T follicular helper cell (primary cell): ENCODE results near the gene COL27A1.

Experiments used
- DNase-seq: peaks from one replicate; pipeline ENCODE4 v3.0.0-alpha.2; 2020; ENCODE audit warnings: low read depth

Gene COL27A1

DNA sequence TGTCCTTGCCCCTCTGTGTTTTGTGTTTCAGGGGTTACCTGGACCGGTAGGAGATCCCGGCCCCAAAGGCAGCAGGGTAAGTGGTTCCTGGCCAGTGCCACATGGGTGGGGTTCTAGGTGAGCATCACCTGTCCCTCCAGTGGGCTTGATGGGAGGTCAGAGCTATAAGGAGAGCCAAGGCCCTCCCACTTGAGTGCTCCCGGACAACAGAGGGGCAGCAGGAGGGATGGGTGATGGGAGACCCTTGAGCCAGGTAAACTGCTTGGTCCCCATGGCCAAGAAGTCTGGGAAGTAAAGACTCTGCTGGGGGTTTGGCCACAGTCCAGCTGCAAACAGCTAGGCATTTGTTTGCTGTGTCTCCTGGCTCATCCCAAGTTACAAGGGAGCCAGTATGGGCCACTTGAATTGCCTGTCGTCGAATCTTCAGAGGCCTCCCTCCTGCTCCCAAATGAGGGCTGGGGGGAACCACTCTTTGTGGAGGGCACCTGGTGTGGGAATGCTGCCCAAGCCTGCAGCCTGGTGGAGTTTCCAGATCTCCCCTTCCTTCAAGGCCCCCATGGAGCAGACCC, 51.0 kb downstream of the COL27A1 start:
- DNase-seq: no peak

DNA sequence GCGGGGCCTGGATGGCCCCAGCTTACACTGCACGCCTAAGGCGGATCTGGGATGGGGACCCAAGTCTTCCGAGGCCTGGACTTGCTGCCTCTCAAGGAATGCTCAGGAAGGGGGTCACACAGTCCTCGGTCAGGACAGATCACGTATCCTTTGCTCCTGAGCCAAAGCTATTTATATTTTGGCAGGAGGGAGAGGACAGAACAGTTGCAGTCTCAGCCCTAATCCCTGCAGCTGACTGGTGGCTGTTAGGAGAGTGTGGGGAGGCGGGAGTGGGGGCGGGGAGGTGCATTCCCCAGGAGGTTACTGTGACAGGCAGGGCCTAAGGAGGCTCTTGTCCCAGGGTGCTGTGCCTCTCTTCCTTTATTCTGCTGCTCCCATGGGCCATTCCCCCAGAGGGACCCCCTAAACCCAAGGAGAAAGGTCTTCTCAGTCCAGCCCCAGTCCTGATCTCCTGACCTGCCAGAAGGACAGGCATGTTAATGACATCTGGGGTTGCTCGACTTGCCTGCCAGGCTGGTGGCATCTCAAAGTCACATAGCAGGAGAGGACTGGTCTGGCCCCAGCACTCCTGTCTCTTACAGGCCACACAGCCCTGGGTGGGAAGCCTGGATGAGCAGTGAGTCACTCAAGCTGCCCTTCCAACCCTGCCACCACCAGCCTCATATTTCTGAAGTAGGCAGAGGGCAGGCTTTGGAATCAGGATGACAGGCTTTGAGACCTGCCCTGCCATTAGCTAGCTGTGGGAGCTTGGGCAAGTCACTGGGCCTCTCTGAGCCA, 51.9 kb downstream of the COL27A1 start:
- DNase-seq: no peak

DNA sequence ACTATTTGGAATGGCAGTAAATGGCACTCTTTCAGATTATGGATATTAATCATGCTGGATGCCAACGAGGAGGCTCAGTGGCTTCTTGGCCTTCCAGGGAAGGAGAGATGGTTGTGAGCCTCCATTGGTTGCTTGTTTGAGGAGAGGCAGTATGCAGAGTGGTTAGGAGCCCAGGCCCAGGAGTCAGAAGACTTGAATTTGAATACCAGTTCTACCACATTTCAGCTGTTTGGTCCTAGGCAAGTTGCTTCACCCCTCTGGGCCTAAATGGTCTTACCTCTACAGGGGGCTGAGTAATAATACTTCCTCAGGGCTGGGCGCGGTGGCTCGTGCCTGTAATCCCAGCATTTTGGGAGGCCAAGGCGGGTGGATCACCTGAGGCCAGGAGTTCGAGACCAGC, 52.5 kb downstream of the COL27A1 start:
- no peak for DNase-seq

DNA sequence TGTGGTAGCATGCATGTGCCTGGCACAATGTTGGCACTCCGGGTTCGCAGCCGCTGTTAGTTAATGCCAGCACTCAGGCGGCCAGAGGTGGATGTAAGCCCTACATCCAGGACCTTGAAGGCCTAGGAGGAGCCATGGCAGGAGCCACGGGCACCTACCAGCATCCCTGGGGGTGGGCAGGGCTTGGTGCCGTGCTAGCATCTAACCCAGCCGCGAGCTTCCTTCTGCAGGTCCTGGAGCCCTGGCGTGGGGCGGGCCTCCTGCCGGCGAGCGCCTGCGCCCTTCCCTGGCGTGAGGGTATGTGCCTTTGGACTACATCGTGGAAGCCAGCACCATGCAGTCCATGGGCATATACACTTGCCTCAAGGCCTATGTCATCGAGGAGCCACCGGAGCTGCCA, 53.8 kb downstream of the COL27A1 start:
- no peak for DNase-seq

DNA sequence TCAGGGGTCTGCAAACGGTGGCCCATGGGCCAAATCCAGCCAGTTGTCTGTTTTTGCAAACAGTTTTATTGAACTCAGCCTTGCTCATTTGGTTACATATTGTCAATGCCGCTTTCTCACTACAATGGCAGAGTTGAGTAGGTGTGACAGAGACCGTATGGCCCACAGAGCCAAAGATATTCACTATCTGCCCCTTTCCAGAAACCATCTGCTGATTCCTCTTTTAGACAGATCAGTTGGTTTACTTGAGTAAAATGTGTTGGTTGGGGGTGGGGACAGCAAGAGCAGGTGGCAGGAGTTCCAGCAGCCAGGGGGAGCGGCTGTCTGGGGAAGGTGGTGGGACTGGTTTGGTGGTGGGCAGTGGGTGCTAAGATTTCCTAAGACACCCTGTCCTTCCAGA, 54.8 kb downstream of the COL27A1 start:
- no peak for DNase-seq

DNA sequence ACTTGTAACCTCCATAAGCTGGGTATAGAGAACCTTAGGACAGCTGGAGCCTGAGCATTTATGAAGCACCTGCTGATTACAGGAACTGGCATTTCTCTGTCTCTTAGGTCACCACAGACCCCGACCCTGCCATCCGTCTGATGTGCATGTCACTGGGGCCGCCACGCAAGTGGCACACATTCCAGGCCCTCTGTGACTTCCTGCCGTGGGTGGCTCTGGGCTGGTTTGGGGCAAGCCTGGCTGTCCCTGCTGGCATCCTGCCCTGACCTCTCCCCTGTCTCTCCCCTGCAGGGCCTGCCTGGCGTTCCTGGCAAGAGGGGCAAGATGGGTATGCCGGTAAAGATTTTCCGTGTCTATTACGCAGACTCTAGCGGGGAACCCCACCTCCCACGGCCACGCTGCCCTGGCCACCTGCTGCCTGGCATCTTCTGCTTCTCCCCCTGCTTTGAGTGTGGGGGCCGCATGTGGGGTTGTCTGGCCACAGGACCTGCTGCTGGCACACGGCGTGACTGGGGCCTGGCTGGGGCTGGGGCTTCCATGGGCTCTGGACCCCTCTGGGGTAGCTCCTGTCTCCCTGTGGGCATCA, 55.4 kb downstream of the COL27A1 start:
- DNase-seq: no peak

DNA sequence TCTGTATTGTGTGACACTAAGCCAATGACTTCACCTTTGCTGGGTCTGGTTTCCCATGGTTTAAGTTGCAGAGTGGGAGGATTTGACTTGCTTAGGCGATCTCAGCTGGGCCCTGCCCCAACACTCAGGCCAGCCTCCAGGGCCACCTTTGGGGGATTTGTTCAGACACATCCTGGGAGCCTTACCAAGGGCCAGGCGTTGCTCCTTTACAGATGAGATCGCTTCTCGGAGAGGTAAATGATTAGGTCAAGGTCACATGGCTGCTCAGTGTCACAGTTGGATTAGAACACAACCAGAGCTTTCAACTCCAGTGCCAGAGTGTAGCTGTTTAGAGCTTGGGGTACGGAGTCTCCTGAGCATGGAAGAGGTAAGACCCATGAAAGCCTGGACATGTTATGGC, 57.5 kb downstream of the COL27A1 start:
- DNase-seq: no peak

DNA sequence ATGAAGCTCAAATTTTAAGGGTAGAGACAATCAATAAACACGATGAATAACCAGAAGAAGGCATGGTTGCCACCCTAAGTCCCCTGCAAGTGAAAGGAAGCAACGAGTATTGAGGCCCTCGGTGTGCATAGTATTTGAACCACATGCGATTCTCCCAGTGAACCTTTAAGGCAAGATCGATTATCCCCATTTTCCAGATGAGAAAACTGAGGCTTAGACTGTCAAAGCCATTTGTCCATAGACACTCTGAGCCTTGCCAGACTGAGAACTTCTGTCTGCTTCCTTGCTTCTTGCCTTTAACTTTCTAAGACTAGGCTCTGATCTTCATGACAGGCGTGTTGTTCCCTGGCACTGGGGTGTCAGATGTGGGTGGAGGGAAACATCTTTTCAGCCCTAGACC, 58.2 kb downstream of the COL27A1 start:
- DNase-seq: no peak

DNA sequence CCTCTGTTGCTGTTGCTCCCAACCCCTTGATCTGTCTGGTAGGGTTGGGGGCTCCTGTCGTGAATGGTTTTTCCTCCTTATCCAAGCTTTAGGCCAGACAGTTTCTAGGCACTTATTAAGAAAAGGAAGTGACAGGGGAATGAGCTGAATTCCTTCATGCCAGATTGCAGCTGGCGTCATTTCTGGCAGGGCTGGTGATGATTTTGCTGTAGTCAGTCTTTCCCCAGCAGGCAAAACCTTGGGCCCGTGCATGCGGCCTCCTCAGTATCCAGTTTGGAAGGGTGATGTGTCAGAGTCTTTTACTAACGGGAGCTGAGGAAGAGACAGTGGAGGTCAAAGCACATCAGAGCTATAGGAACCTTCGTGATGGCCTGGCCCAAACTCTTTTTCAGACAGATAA, 58.8 kb downstream of the COL27A1 start:
- DNase-seq: no peak

DNA sequence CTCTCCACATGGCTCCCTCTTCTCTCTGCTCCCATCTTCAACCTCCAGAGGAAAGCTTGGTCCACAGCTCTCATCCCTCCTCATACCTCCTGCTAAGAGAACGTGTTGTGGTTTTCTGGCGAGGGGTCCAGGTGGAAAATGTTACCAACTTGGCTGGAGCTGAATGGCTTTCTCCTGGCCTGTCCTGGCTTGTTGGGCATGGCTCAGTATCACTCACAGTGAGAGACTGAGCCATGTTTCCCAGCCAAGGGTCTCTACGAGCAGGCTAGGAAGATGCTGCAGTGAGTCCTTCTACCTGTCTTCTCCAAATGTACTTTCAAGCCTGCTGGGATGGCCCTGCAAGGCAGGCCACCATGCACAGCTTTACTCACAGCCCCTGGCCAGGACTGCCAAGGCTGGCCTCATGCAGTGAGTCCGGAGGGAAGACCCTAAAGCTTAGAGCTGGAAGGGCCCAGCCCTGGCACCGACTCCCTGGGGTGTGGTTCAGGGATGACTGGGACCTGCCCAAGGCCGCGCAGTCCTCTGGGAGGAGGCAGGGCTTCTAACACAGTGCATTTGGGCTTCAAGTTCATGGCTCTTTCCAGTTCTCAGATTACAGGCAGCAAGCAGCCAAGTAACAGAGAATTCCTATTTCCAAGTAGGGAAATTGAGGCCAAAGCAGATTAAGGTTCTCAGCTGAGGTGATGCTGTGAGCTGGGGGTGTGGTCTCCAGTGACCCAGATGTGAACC, 59.5 kb downstream of the COL27A1 start:
- no peak for DNase-seq

DNA sequence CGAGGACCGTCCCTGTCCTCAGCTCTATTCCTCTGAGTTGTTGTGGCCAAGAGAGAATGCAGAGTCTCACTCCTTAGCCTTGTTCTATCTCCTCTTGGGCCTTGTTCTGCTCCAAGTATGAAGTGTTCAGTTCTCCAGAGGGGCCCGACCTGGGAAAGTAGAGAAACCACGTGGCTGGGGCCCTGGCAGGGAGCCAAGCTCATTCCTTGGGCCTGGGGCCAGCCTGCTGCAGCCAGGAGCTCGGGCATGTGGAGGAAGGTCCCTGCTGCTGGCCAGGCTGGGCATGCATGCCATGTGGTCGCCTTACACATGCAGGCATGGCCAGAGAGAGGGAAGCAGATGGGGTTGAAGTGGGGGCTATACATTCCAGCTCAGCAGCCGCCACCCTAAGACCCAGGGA, 60.7 kb downstream of the COL27A1 start:
- no peak for DNase-seq

DNA sequence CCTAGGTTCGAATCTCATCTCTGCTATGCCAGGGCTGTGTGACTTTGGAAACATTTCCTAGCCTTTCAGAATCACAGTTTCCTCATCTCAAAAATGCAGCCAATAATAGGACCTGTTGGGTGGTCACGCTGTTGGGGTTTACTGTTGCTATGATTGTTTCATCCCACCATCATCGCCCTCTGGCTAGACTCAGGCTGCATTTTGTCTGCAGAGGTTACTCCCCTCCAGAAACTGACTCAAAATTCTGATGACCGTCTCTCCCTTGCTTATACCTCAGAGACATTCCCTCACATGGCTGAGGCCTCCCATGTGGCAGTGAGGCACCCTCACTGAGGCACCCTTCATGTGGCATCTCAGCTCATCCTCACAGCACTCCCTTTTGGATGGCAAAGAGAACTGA, 61.6 kb downstream of the COL27A1 start:
- DNase-seq: no peak

DNA sequence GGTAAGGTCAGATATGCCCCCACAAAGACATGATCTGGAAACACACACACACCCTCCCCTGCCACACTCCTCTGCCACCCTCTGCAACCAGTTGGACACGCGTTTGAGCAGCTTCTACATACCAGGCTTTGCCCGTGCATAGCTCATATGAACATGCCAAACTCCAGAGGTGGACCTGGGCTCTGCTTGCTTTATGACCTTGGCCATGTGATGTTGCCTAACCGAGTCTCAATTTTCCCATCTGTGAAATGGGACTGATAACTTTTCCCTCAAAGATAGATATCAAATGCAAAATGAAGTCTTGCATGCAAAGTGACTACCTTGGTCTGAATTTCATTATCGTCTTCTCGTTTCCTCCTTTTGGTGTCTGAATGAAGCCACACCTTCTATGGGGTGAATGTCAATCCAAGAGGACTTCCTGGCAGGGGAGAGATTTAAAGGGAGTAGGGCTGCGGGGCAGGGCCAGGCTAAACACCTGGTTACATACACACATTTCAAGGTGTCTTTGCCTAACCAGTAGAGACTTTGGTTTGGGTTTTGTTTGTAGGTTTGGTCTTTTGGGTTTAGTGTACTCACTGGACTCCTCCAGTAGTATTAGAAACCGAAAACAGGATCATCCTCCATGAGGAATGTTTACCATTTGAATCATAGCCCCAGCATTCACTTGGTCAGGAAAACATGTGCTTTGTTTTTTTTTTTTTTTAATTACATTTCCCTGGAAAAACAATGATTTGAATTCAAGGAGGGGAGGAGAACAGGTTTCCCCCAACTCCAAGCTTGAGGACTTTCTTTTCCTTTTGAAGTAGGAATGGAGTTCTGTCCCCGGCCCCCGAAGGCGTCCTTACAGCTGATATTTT, 63.2 kb downstream of the COL27A1 start:
- DNase-seq: no peak

DNA sequence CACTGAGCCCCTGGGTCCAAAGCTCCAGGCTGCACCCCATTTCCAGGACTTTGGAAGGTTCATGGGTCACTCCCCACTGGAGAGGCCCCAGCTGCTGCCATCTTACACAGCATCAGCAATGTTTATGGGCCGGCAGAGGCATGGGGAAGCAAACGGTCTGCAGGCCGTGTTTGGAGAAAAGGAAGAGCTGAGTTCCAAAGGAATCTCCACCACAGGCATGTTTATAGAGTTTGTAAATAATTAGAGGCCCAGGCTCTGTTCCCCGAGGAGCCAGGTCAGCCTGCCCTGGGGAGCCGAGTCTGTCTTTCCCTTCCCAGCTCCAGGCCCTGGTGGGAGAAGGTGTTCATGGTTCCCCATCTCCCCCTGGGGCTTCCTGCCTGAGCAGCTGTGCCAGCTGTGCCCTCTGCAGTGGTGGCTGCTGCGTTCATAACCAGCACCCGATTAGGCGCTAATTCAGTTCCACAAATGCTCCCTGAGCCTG, 64.8 kb downstream of the COL27A1 start:
- DNase-seq: no peak

DNA sequence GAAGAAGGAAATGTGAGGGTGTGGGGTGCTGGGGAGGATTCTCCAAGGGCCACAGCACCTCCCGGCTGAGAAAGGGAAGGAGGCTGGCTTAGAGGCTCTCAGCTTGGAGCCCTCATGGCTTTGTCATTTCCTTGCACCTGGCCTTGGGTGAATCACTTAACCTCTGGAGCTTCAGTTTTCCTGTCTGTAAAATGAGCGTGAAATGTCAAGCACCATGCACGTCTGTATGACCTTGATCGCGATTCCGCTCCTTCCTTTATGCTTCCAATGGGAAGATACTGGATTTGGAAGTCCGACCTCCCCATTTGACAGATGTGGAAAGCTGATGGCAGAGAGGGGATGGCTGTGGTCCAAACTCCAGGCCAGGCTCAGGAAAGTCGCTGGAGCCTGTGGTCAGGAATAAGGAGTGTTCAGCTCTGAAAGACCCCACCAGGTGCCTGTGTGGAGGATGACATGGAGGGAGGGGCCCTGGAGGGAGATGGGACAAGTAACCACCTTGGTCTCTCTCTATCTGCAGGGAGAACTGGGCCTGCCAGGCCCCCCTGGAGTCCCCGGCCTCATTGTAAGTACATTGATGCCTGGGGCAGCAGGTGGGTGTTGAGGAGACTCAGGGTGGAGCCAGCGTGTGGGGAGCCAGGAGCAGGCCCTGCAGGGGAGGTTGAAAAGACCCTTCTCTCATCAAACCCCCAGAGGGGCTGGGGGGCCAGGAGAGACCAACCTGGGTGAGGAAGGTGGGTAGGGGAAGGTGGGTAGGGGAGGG, 66.5 kb downstream of the COL27A1 start:
- DNase-seq: no peak

DNA sequence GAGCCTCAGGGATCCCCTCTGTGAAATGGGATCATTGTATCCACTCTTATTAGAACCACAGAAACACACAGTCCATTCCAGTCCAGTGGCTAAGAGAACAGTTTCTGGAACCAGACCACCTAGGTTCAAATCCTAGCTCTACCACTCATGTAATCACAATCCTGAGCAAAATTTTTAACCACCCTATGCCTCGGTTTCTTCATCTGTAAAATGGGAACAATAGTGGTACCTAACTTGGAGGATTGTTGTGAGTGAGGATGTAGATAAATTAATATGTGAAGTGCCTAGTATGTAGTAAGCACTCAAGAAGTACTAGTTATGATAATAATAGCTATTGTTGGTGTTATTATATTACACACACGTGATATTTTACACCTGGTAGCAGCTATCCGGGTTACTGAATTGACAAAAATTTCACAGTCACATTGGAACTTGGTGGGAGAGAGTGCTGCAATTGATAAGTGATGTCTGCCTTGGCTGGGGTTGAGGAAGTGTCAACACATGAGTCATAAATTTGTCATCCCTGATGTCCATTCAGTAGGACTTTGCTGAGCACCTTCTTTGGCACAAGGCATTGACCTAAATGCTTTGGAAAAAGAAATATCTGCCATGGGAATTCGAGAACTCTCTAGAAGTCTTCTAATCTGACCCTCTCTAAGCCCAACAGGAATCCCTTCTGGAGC, 68.4 kb downstream of the COL27A1 start:
- DNase-seq: no peak

DNA sequence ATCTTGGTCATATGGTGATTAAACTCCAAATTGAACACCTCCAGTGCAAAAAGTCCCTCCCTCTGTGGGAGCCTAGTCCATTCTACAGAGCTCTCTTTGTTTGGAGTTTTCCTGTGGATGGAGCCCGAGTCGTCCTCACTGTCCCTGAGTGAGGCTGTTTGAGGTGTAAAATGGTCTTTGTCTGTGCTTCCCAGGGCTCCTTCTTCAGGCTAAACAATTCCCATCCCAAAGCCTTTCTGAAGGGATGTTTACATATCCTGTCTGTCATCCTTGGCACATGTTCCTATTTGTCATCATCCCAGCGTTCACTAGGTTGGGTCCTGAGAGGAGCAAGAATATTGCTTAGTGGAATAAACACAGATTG, 68.9 kb downstream of the COL27A1 start:
- DNase-seq: no peak

DNA sequence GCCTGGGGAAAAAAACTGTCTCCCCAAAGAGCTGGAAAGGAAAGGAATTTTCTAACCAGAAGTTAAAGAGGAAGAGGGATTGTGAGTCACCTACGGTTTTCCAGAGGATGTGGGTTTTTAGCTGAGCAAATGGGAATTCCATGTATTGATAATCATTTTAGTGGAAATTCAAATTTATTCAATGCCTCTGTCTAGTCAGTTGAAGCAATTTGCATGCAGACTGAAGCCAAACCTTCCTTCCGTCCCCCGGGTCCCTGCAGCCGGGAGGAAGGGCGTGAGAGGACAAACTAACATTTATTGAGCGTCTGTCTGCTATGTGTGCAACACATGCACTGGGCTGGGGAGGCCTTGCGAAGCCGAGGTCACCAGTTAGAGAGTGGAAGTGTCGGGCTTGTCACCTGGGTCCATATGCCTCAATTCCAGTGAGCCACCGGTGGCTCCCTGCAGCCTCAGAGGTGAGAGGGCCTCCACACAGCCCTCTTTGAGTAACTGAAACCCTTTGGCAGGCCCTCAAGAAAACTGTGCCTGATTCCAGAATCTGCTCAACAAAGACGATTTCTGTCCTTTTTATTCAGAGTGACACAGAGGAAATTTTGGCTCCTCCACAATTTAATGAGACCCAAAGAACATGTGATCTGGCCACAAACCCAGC, 70.3 kb downstream of the COL27A1 start:
- DNase-seq: no peak

DNA sequence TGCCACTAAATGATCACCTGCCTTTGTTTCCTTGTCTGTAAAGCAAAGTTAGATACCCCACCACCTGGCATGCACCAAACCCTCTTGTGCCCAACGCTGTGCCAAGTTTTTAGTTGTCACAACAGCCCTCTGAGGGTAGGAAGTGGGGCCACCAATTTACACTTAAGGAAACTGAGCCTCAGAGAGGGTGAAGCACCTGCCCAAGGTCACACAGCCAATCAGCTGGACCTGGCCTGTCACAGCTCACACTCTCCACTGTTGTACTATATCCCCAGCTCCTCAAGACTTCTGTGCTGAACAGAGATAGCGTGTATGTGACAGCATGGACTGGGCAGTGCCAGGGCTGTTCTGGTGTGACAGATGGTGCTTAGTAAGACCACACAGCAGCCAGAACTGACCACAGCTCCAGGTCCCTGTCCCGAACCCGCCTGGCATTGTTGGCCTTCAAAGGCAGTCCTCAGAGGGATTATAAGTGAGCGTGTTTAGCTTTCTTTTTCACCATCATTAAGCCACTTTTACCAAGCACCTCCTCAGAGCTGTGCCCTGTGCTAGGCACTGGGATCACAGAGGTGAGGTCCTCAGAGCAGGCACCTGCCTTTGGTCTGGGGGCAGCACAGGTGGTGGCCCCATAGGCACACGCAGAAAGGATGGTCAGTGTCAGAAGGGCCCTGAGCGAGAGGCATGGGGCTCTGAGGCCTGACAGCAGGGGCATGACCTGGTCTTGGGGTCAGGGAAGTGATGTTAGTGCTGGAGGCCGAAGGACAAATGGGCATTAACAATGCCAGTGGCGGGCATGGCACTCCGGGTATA, 71.1 kb downstream of the COL27A1 start:
- DNase-seq: no peak
